HG02763 (cell line): ENCODE data around the gene TSNAX.
"Not testable (repeated sequence)": the region's sequence is repeated elsewhere in the genome, so short reads cannot be mapped to it uniquely, and the experiment has no call there.

Experiments
- ATAC-seq: cut with Tn5 transposase; IDR thresholded peaks from one replicate; pipeline ENCODE4 v1.9.1; 2021; ENCODE audit warnings: mild to moderate bottlenecking, moderate library complexity; ENCODE audit not compliant: unreplicated experiment

TSNAX gene

GRCh38 chr1:231561647-231562383, 33.3 kb downstream of the TSNAX start:
- no peak for ATAC-seq

DNA sequence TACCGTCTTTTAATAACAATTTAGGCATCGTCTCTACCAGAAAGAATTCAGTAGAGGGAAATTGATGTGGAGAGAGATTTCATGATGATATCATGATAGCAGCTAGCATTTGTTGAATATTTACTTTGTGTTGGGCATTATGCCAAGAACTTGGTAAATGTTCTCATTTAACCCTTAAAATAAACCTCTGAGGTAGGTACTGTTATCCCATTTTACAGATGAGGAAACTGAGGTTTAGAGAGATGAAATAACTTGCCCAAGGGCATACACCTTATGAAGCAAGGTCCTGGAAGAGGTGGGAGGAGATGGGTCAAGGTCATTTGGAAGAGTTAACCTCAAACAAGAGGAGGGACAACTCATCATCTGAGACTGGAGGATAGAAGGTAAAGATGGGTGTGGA, 34.8 kb downstream of the TSNAX start:
- no peak for ATAC-seq

GRCh38 chr1:231564373-231564772, 35.9 kb downstream of the TSNAX start:
- ATAC-seq = no peak

- no peak for ATAC-seq
Observed at GRCh38 chr1:231566496-231566895, 38.0 kb downstream of the TSNAX start.

DNA sequence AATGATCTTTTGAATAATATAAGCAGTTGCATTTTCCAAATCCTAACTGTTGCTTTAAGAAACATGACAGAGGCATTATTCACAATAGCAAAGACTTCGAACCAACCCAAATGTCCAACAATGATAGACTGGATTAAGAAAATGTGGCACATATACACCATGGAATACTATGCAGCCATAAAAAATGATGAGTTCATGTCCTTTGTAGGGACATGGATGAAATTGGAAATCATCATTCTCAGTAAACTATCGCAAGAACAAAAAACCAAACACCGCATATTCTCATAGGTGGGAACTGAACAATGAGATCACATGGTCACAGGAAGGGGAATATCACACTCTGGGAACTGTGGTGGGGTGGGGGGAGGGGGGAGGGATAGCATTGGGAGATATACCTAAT, 41.8 kb downstream of the TSNAX start:
- ATAC-seq = not testable (repeated sequence)

GRCh38 chr1:231571904-231572303, 43.4 kb downstream of the TSNAX start:
- no peak for ATAC-seq

- no peak for ATAC-seq
Observed at GRCh38 chr1:231575472-231575871, 47.0 kb downstream of the TSNAX start.

- no peak for ATAC-seq
Observed at GRCh38 chr1:231576804-231577718, 48.6 kb downstream of the TSNAX start.

- no peak for ATAC-seq
Observed at GRCh38 chr1:231580874-231581273, 52.4 kb downstream of the TSNAX start.

DNA sequence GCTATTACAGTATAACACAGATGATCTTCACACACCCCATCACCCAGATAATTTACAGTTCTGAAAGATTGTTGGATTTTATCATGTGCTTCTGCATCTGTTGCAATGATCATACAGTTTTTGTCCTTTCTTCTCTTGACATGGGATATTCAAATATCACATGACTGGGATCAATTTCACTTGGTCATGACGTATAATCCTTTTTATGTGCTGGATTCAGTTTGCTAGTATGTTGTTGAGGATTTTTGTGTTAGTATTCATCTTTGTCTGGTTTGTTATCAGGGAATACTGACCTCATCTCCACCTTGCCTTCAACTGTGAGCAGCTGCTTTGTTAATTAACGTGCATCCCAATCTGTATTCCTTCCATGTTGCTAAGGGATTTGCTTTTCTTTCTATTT, 53.4 kb downstream of the TSNAX start:
- ATAC-seq = no peak

GRCh38 chr1:231583376-231583775, 54.9 kb downstream of the TSNAX start:
- ATAC-seq = no peak

- no peak for ATAC-seq
Observed at GRCh38 chr1:231584117-231584516, 55.6 kb downstream of the TSNAX start.

GRCh38 chr1:231584921-231585320, 56.5 kb downstream of the TSNAX start:
- no peak for ATAC-seq

- no peak for ATAC-seq
Observed at GRCh38 chr1:231590453-231591198, 62.2 kb downstream of the TSNAX start.

DNA sequence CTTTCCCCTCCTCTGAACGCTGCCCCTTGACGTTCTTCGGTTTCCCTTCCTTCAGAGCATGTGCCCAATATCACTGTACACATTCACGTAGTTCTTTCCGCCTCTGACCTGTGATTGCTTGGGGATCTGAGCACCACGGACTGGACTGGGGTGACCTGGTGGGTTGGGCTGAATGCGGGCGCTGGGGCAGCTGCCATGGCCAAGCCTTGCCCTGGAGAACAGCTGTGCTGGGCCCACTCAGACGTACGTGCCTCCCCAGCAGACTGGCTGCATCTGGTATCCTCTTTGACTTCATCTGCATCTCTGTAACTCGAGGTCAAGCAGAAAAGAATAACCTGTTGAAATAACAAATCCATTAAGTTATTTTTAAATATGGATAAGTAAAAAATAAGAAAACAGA, 63.0 kb downstream of the TSNAX start:
- no peak for ATAC-seq

- no peak for ATAC-seq
Observed at GRCh38 chr1:231592809-231593208, 64.3 kb downstream of the TSNAX start.

DNA sequence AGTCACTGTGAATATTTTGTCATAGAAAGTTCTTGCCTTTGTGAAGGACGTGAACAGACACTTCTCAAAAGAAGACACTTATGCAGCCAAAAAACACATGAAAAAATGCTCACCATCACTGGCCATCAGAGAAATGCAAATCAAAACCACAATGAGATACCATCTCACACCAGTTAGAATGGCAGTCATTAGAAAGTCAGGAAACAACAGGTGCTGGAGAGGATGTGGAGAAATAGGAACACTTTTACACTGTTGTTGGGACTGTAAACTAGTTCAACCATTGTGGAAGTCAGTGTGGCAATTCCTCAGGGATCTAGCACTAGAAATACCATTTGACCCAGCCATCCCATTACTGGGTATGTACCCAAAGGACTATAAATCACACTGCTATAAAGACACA, 64.8 kb downstream of the TSNAX start:
- not testable (repeated sequence) for ATAC-seq

DNA sequence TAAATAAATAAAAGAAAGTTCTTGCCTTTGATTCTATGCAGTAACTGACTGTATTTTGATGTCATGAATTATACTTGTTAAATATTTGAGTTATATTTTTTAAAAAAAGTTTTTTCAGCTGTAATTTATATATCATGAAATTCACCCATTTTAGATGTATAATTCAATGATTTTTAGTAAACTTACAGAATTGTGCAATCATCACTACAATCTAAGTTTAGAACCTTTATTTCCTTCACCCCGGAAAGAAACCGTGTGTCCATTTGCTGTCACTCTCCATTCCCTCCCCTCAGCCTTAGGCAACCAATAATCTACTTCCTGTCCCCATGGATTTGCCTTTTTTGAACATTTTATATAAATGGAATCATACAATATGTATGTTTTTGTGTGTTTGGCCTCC, 65.7 kb downstream of the TSNAX start:
- ATAC-seq = no peak

GRCh38 chr1:231594749-231595148, 66.3 kb downstream of the TSNAX start:
- ATAC-seq = no peak

DNA sequence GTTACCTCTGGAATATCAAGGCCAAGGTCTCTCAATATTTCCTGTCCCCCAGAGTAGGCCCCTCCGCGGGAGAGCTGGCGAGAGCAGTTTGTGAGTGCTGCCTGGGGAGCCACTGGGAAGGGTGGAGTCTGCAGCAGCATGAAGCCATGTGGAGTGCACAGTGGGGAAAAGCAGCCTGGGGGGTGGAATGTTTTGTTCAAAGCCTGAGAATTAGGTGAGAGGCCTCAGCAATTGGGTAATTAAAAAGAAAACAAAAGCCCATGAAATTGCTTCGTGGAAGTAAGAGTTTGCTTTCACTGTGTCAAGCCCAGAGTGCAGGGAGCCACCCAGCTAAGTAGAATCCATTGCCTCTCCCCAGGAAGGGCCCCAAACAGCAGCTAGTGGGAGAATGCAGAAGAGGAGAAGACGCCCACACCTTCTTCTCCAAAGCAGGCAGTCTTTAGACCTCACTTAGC, 67.9 kb downstream of the TSNAX start:
- no peak for ATAC-seq

- no peak for ATAC-seq
Observed at GRCh38 chr1:231597971-231598370, 69.5 kb downstream of the TSNAX start.
